Ovary (tissue), 3 donors: Measurements from ENCODE around the gene GRK4.

Source experiments
- CTCF ChIP-seq, 3 donors: fragments of 450-650 bp in 2 of 3; fragments of 200-600 bp in 1 of 3; IDR thresholded peaks; one replicate each; pipeline versions ENCODE4 v1.5.1 to v1.8.0; 2016 to 2022; ENCODE audit warnings: antibody characterized with exemption in 3 of 3, mild to moderate bottlenecking in 1 of 3
- EP300 ChIP-seq: sonication (generic); formaldehyde crosslinking; IDR thresholded peaks from one replicate; pipeline ENCODE4 v1.6.1; 2017; ENCODE audit warnings: antibody characterized with exemption
- POLR2A ChIP-seq: fragments of 450-650 bp; IDR thresholded peaks from one replicate; pipeline ENCODE4 v1.6.1; 2017; ENCODE audit warnings: antibody characterized with exemption, mild to moderate bottlenecking, moderate library complexity
- donor health status: DM: no; HTN: no; CAD: no.

- TF ChIP-seq CTCF (IDR thresholded peaks at IDR 0.05) (no peak), EP300 (no peak), POLR2A (no peak)
These were observed 13.6 kb upstream of the GRK4 start for GRCh38 chr4:2949782-2950125.
